ENCODE results near the gene KRT74.

The KRT74 gene

DNA sequence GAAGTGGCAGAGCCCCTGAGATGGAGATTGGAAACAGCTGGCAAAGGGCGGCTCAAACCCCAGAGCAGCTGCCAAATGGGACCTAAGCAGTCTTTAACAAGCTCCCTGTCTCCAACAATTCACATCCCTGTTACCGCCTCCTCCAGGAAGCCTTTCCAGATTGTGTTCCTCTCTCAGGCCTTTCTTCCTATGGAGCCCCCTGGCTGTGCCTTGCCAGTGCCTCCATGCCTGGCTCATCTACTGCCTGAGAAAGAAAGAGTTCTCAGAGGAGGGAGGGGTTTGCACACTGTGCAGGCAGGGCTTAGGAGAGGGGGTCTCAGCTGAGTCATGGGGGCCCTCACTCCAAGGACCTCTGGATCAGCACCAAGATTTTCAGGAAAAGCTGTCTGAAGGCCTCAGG is 8.8 kb upstream of the KRT74 start:
- H4K5ac ChIP-seq (ENCODE audit: low read length), result no peak overlapping the region
- H2BK120ac ChIP-seq (ENCODE audit: low read depth, low read length), result no peak overlapping the region
- H3K27ac ChIP-seq (ENCODE audit: low read depth, low read length), result no peak overlapping the region
- no peaks in the 10 kb centered on the region for H3K79me1 ChIP-seq (ENCODE audit: low read length)
- DNase-seq, result peak; percentile 10
- H3K56ac ChIP-seq (ENCODE audit: low read length), result no peak overlapping the region
- peaks cover 5% of the 10 kb centered on the region for H3K4me1 ChIP-seq (ENCODE audit: control insufficient read depth, low read depth, low read length)
- H2BK15ac ChIP-seq (replicated peaks; ENCODE audit: low read depth), result no peak overlapping the region
- no CpG with 5 or more reads among the region's 2 CpGs for WGBS (ENCODE audit: extremely low coverage, insufficient coverage, low lambda C conversion rate)
- H3K9ac ChIP-seq (ENCODE audit: low read length), result no peak overlapping the region
- H4K8ac ChIP-seq (ENCODE audit: low read depth, low read length), result no peak overlapping the region
- no peaks in the 10 kb centered on the region for H3K36me3 ChIP-seq (ENCODE audit: control insufficient read depth, insufficient read depth, low read length)
- H3K18ac ChIP-seq (ENCODE audit: low read length), result no peak overlapping the region
- no peaks in the 10 kb centered on the region for H3K79me2 ChIP-seq (ENCODE audit: control insufficient read depth, insufficient read depth, low read length)
- H3K4ac ChIP-seq (ENCODE audit: low read depth, low read length), result no peak overlapping the region
- no peak overlapping the region for H3K23ac ChIP-seq (ENCODE audit: low read length)
- H2BK5ac ChIP-seq (ENCODE audit: low read length), result no peak overlapping the region
- H3K4me3 ChIP-seq (ENCODE audit: low read length), result no peak overlapping the region
- no peak overlapping the region for H2AK5ac ChIP-seq (ENCODE audit: low read length)
- H3K4me2 ChIP-seq (ENCODE audit: low read length), result no peak overlapping the region
- no peaks in the 10 kb centered on the region for H3K27me3 ChIP-seq (ENCODE audit: insufficient read depth, low read length, poor library complexity)

DNA sequence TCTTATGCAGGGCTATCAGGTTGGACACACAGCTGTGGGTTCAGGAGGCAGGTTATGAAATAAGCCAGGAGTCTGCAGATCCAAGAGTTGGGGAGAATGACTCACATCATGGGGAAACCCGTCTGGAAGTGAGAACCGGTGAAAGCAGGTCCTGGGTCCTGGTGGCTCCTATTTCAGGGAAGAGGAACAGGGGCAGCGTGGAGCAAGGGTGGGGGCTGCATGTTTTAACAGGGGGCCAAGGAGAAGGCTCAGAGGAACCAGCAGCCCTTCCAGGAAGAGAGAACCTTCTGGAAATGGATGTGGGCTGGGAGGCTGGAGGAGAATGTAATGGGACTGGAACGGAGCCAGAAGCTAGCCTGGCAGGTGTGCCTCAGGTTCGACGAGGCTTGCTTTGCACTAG is 7.8 kb upstream of the KRT74 start:
- no peak overlapping the region for H3K56ac ChIP-seq (ENCODE audit: low read length)
- H3K79me2 ChIP-seq (ENCODE audit: control insufficient read depth, insufficient read depth, low read length), result no peaks in the 10 kb centered on the region
- no peak overlapping the region for H3K4me3 ChIP-seq (ENCODE audit: low read length)
- H3K27me3 ChIP-seq (ENCODE audit: insufficient read depth, low read length, poor library complexity), result no peaks in the 10 kb centered on the region
- no peak overlapping the region for H2AK5ac ChIP-seq (ENCODE audit: low read length)
- no peak for DNase-seq
- H4K8ac ChIP-seq (ENCODE audit: low read depth, low read length), result no peak overlapping the region
- no peak overlapping the region for H3K18ac ChIP-seq (ENCODE audit: low read length)
- H4K5ac ChIP-seq (ENCODE audit: low read length), result no peak overlapping the region
- H3K36me3 ChIP-seq (ENCODE audit: control insufficient read depth, insufficient read depth, low read length), result no peaks in the 10 kb centered on the region
- H3K4ac ChIP-seq (ENCODE audit: low read depth, low read length), result no peak overlapping the region
- no peak overlapping the region for H2BK15ac ChIP-seq (replicated peaks; ENCODE audit: low read depth)
- H3K27ac ChIP-seq (ENCODE audit: low read depth, low read length), result no peak overlapping the region
- H2BK5ac ChIP-seq (ENCODE audit: low read length), result no peak overlapping the region
- no peak overlapping the region for H3K23ac ChIP-seq (ENCODE audit: low read length)
- H3K4me2 ChIP-seq (ENCODE audit: low read length), result no peak overlapping the region
- H3K79me1 ChIP-seq (ENCODE audit: low read length), result no peaks in the 10 kb centered on the region
- peaks cover 5% of the 10 kb centered on the region for H3K4me1 ChIP-seq (ENCODE audit: control insufficient read depth, low read depth, low read length)
- H3K9ac ChIP-seq (ENCODE audit: low read length), result no peak overlapping the region
- no CpG with 5 or more reads among the region's 6 CpGs for WGBS (ENCODE audit: extremely low coverage, insufficient coverage, low lambda C conversion rate)
- no peak overlapping the region for H2BK120ac ChIP-seq (ENCODE audit: low read depth, low read length)

DNA sequence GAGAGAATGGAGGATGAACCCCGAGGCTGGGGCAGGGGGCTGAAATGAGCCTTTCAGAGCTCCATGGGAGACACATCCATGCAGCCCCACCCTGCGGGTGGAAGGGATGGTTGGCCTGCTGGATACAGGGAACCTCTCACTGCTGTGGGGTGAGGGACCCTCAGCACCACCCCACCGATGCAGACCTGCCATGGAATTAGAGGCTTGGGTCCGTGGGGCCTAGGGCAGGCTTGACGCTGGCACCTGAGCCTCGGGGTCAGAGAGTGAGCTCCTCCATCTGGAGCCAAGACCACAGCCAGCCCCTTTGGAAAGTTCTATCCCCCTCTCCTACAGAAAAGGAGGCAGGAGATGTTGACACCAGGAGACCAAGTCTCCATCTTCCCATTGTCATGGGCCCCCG is 7.4 kb upstream of the KRT74 start:
- DNase-seq, result no peak
- Histone ChIP-seq H4K5ac (ENCODE audit: low read length) (no peak overlapping the region), H3K4me3 (ENCODE audit: low read length) (no peak overlapping the region), H3K18ac (ENCODE audit: low read length) (no peak overlapping the region), H3K27me3 (ENCODE audit: insufficient read depth, low read length, poor library complexity) (no peaks in the 10 kb centered on the region), H3K4me2 (ENCODE audit: low read length) (no peak overlapping the region), H3K56ac (ENCODE audit: low read length) (no peak overlapping the region), H3K27ac (ENCODE audit: low read depth, low read length) (no peak overlapping the region), H3K4ac (ENCODE audit: low read depth, low read length) (no peak overlapping the region), H2BK120ac (ENCODE audit: low read depth, low read length) (no peak overlapping the region), H3K36me3 (ENCODE audit: control insufficient read depth, insufficient read depth, low read length) (no peaks in the 10 kb centered on the region), H2BK15ac (replicated peaks; ENCODE audit: low read depth) (no peak overlapping the region), H2AK5ac (ENCODE audit: low read length) (no peak overlapping the region), H3K23ac (ENCODE audit: low read length) (no peak overlapping the region), H3K4me1 (ENCODE audit: control insufficient read depth, low read depth, low read length) (peaks cover 5% of the 10 kb centered on the region), H3K79me2 (ENCODE audit: control insufficient read depth, insufficient read depth, low read length) (no peaks in the 10 kb centered on the region), H2BK5ac (ENCODE audit: low read length) (no peak overlapping the region), H3K79me1 (ENCODE audit: low read length) (no peaks in the 10 kb centered on the region), H3K9ac (ENCODE audit: low read length) (no peak overlapping the region), H4K8ac (ENCODE audit: low read depth, low read length) (no peak overlapping the region)
- WGBS (ENCODE audit: extremely low coverage, insufficient coverage, low lambda C conversion rate), result no CpG with 5 or more reads among the region's 7 CpGs

DNA sequence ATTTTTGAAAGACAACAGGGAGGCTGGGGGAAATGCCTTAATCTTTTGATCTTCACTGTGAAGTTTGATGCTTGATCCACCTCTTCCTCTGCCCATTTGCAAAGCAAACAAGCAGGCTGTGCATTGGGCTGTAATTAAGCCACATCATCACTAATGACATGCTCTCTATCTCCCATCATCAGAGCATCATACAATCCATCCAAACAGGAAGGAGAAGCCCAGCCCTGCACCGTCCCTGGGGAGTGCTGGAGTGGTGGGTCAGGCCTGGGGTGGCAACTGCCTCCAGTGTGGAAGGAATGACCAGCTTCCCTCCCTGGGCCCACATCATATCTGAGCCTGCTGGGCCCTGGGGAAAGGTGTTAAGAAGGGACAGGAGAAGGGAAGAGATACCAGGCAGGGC is 6.9 kb upstream of the KRT74 start:
- no peak overlapping the region for H3K56ac ChIP-seq (ENCODE audit: low read length)
- H2AK5ac ChIP-seq (ENCODE audit: low read length), result no peak overlapping the region
- no peak overlapping the region for H4K8ac ChIP-seq (ENCODE audit: low read depth, low read length)
- no peak overlapping the region for H3K18ac ChIP-seq (ENCODE audit: low read length)
- H3K9ac ChIP-seq (ENCODE audit: low read length), result no peak overlapping the region
- no peaks in the 10 kb centered on the region for H3K36me3 ChIP-seq (ENCODE audit: control insufficient read depth, insufficient read depth, low read length)
- H3K4ac ChIP-seq (ENCODE audit: low read depth, low read length), result no peak overlapping the region
- no peak overlapping the region for H3K4me3 ChIP-seq (ENCODE audit: low read length)
- no peak overlapping the region for H2BK120ac ChIP-seq (ENCODE audit: low read depth, low read length)
- H2BK5ac ChIP-seq (ENCODE audit: low read length), result no peak overlapping the region
- no peaks in the 10 kb centered on the region for H3K79me1 ChIP-seq (ENCODE audit: low read length)
- H3K4me2 ChIP-seq (ENCODE audit: low read length), result no peak overlapping the region
- H2BK15ac ChIP-seq (replicated peaks; ENCODE audit: low read depth), result no peak overlapping the region
- H3K79me2 ChIP-seq (ENCODE audit: control insufficient read depth, insufficient read depth, low read length), result no peaks in the 10 kb centered on the region
- no peak overlapping the region for H3K23ac ChIP-seq (ENCODE audit: low read length)
- WGBS (ENCODE audit: extremely low coverage, insufficient coverage, low lambda C conversion rate), result no CpG with 5 or more reads among the region's 1 CpG
- peaks cover 5% of the 10 kb centered on the region for H3K4me1 ChIP-seq (ENCODE audit: control insufficient read depth, low read depth, low read length)
- H3K27ac ChIP-seq (ENCODE audit: low read depth, low read length), result no peak overlapping the region
- no peaks in the 10 kb centered on the region for H3K27me3 ChIP-seq (ENCODE audit: insufficient read depth, low read length, poor library complexity)
- peak; percentile 15 for DNase-seq
- H4K5ac ChIP-seq (ENCODE audit: low read length), result no peak overlapping the region

DNA sequence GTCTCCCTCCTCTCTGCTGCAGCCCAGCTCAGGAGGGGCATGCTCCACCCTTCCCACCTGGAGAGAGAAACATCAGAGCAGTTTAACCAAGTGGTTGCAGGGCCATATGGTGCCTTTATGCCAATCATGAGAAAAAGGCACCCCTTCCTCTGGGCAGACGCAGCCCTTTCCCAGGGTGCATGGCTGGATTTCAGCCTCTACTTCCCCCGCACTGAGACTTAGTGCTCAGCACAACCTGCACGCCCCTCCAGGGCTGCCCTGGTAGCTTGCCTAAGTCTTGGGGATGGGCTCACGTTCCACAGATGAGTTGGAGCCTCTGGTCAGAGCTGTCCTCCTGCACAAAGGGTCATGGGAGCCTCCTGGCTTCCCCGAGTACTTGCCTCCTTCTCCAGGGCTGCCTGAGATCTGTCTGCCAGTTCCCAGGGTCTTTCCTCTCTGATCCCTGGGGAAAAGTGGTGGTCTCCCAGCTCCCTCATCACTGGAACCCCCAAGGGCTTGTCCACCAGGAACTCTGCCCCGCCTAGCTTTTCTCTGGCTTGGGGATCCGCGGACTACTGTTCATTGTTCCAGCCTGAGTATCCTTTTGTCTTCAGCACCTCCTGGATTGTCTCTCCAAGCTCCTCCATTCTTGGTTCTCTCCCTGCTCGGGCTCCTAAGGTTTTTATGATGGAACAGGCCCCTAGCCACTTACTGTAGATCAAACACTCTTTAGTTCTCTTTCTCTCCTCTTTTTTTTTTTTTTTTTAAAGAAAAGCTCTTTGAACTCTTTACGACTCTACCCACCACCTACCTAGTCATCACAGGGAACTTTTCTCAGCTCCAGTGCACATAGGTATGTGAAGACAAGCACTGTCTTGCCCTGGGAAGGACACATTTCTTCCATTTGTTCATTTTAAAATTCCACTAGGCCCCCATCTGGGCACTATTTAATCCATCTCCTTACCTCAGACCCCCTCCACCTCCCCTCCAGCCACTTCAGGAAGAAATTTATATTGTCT is 6.1 kb upstream of the KRT74 start:
- Histone ChIP-seq H3K36me3 (ENCODE audit: control insufficient read depth, insufficient read depth, low read length) (no peaks in the 10 kb centered on the region), H3K4me3 (ENCODE audit: low read length) (no peak overlapping the region), H4K5ac (ENCODE audit: low read length) (no peak overlapping the region), H3K27ac (ENCODE audit: low read depth, low read length) (no peak overlapping the region), H3K4me1 (ENCODE audit: control insufficient read depth, low read depth, low read length) (peaks cover 5% of the 10 kb centered on the region), H3K79me1 (ENCODE audit: low read length) (no peaks in the 10 kb centered on the region), H2BK15ac (replicated peaks; ENCODE audit: low read depth) (no peak overlapping the region), H3K56ac (ENCODE audit: low read length) (no peak overlapping the region), H3K27me3 (ENCODE audit: insufficient read depth, low read length, poor library complexity) (no peaks in the 10 kb centered on the region), H3K4ac (ENCODE audit: low read depth, low read length) (no peak overlapping the region), H3K4me2 (ENCODE audit: low read length) (no peak overlapping the region), H4K8ac (ENCODE audit: low read depth, low read length) (no peak overlapping the region), H3K23ac (ENCODE audit: low read length) (no peak overlapping the region), H3K79me2 (ENCODE audit: control insufficient read depth, insufficient read depth, low read length) (no peaks in the 10 kb centered on the region), H3K18ac (ENCODE audit: low read length) (no peak overlapping the region), H2AK5ac (ENCODE audit: low read length) (no peak overlapping the region), H2BK120ac (ENCODE audit: low read depth, low read length) (no peak overlapping the region), H2BK5ac (ENCODE audit: low read length) (no peak overlapping the region), H3K9ac (ENCODE audit: low read length) (no peak overlapping the region)
- WGBS (ENCODE audit: extremely low coverage, insufficient coverage, low lambda C conversion rate), result no CpG with 5 or more reads among the region's 10 CpGs
- DNase-seq, result no peak

Measured in mesendoderm (in vitro differentiated cells).